Subcutaneous adipose tissue (tissue), 4 donors: ENCODE results near the gene RCBTB1. TPM values are rescaled to one million over a fixed set of nuclear protein-coding genes. Genes with fewer than 3 reads are reported as not detected.

Source experiments
- total RNA-seq, 4 donors: library from RNA; depleted of rRNA; stranded (reverse); fragments of >200 nt; gene quantifications; one replicate each; pipeline ENCODE4 v1.1.0, GENCODE V29; 2016
- TF ChIP-seq, protein P1 (sequence below): fragments of 450-650 bp; IDR thresholded peaks from one replicate; pipeline ENCODE4 v1.5.1; 2016; ENCODE audit warnings: low read depth, mild to moderate bottlenecking, control low read depth, antibody characterized with exemption, moderate library complexity

RCBTB1 gene
- total RNA-seq, result 10 to 100 TPM; 13.4 to 14.1 (median 13.9) TPM

GRCh38 chr13:49585220-49586157 lies at the start of gene RCBTB1:
Gene RCBTB1, minus strand, starts transcription at chr13:49585558. Its CDS starts 18,279 bp downstream, at chr13:49567279.
- TF ChIP-seq, protein P1, sequence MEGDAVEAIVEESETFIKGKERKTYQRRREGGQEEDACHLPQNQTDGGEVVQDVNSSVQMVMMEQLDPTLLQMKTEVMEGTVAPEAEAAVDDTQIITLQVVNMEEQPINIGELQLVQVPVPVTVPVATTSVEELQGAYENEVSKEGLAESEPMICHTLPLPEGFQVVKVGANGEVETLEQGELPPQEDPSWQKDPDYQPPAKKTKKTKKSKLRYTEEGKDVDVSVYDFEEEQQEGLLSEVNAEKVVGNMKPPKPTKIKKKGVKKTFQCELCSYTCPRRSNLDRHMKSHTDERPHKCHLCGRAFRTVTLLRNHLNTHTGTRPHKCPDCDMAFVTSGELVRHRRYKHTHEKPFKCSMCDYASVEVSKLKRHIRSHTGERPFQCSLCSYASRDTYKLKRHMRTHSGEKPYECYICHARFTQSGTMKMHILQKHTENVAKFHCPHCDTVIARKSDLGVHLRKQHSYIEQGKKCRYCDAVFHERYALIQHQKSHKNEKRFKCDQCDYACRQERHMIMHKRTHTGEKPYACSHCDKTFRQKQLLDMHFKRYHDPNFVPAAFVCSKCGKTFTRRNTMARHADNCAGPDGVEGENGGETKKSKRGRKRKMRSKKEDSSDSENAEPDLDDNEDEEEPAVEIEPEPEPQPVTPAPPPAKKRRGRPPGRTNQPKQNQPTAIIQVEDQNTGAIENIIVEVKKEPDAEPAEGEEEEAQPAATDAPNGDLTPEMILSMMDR, result no peak

DNA sequence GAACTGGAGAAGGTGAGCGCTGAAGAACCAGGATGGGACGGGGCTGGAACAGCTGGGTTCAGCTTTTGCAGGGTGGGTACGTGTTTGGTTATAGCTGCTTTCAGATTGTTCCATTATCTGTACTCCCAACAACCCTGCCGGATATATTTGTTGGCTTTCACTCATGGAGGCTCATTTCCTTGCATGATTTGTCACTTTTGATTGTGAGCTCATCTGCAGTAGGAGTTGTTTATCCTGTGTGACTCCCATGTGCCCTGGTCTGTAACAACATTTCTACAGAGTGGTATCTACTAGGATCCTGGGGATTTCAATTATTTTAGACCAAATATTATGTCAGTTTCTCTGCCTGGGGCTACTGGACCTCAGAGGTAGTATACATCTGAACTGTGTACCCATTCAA lies 48.4 kb upstream of the RCBTB1 start:
- TF ChIP-seq, protein P1, result no peak

DNA sequence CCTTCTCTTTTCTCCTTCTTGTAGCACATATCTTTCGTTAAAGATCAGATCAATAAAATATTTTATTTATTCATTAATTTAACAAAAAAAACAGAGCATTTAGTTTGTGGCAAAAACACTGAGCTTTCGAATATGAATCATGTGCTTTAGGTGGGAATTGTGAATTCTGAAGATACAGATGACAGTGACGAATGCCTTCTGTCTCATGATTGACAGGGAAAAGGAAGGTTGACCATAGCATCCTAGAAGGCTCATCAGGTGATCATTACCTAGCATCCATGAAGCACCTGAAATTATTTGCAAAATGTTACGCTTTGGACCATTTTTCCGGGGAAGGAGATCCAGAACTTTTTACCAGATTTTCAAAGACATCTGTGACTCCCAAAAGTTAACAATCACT lies 46.8 kb upstream of the RCBTB1 start:
- TF ChIP-seq, protein P1, result no peak

DNA sequence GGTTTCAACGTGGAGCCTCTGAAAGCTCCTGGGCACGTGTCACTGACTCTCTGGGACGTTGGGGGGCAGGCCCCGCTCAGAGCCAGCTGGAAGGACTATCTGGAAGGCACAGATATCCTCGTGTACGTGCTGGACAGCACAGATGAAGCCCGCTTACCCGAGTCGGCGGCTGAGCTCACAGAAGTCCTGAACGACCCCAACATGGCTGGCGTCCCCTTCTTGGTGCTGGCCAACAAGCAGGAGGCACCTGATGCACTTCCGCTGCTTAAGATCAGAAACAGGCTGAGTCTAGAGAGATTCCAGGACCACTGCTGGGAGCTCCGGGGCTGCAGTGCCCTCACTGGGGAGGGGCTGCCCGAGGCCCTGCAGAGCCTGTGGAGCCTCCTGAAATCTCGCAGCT lies 45.2 kb upstream of the RCBTB1 start:
- TF ChIP-seq, protein P1, result no peak

DNA sequence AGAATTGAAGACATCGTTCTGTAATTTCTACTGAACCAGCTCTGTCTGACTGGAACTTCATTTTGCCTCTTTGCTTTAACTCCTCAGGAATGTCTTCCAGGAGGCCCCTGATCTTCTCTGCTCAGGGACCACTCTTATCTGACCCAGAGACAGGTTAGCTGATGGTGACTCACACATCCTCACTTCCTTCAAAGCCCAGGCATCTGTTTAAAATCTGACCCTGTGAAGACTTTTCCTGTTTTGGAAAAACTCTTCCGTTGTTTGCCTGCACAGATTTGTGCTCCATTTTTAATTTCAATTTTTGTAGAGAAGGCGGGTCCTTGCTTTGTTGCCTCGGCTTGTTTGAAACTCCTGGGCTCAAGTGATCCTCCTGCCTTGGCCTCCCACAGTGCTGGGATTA lies 44.6 kb upstream of the RCBTB1 start:
- TF ChIP-seq, protein P1, result no peak

GRCh38 chr13:49629196-49629938 lies 44.0 kb upstream of the RCBTB1 start:
- TF ChIP-seq, protein P1, result no peak
